PC-3 (cell line): ENCODE results near the gene AP5S1. TPM values are rescaled to one million over a fixed set of nuclear protein-coding genes. Genes with fewer than 3 reads are reported as not detected.
A peak's percentile ranks its signal among the peaks of the same experiment; 100 is the strongest.

Source experiments
- ATAC-seq: fragments of 200-7000 bp; cut with Tn5 transposase; 2 replicates; pipeline ENCODE4 v1.9.1; 2020; ENCODE audit warnings: mild to moderate bottlenecking, moderate library complexity
- BruUV-seq: library from RNA; stranded (reverse); fragments of 400-500 nt; replicated peaks from 2 replicates; lab custom pipeline; 2021; lab: Mats Ljungman, UMichigan
- CTCF ChIA-PET: fragments of 300-600 bp; sonication (Branson Sonifier 250); formaldehyde crosslinking; loops from one replicate; lab custom pipeline; 2022; ENCODE audit warnings: antibody characterized with exemption; lab: Charles Lee
- POLR2A ChIA-PET: fragments of 300-600 bp; sonication (Branson Sonifier 250); formaldehyde crosslinking; loops from one replicate; lab custom pipeline; 2022; ENCODE audit warnings: antibody characterized with exemption; ENCODE audit not compliant: unreplicated experiment; lab: Charles Lee
- DNase-seq: peaks from one replicate; pipeline ENCODE4 v3.0.0-alpha.2; 2015
- H2AFZ ChIP-seq: fragments of 300-600 bp; sonication (generic); 2 replicates; pipeline ENCODE4 v1.6.0; 2016; ENCODE audit warnings: antibody characterized with exemption, low read length
- H3F3A ChIP-seq: fragments of 300-600 bp; sonication (generic); one replicate; pipeline ENCODE4 v1.6.0; 2017; ENCODE audit warnings: antibody characterized with exemption, low read length, control low read depth, mild to moderate bottlenecking; ENCODE audit not compliant: unreplicated experiment
- H3K27ac ChIP-seq: fragments of 300-600 bp; sonication (generic); 2 replicates; pipeline ENCODE4 v1.5.1; 2016; ENCODE audit warnings: mild to moderate bottlenecking, low read length
- H3K27me3 ChIP-seq: fragments of 300-600 bp; sonication (generic); 2 replicates; pipeline ENCODE4 v1.6.1; 2016; ENCODE audit warnings: low read length, mixed read lengths
- H3K36me3 ChIP-seq: fragments of 300-600 bp; sonication (generic); 2 replicates; pipeline ENCODE4 v1.6.1; 2016; ENCODE audit warnings: low read depth, mixed run types, low read length, mixed read lengths
- H3K4me1 ChIP-seq: fragments of 300-600 bp; sonication (generic); 2 replicates; pipeline ENCODE4 v1.5.1; 2016; ENCODE audit warnings: low read length; ENCODE audit not compliant: insufficient read depth
- H3K4me2 ChIP-seq: fragments of 300-600 bp; sonication (generic); 2 replicates; pipeline ENCODE4 v1.6.0; 2016; ENCODE audit warnings: low read length
- H3K4me3 ChIP-seq: fragments of 300-600 bp; sonication (generic); 2 replicates; pipeline ENCODE4 v1.5.1; 2016; ENCODE audit warnings: mild to moderate bottlenecking, low read length, mixed read lengths
- H3K79me2 ChIP-seq: fragments of 300-600 bp; sonication (generic); 2 replicates; pipeline ENCODE4 v1.6.1; 2017; ENCODE audit warnings: low read length, mixed read lengths
- H3K9ac ChIP-seq: fragments of 300-600 bp; sonication (generic); 2 replicates; pipeline ENCODE4 v1.6.0; 2016; ENCODE audit warnings: mild to moderate bottlenecking, low read length
- H3K9me2 ChIP-seq: fragments of 300-600 bp; sonication (generic); replicated peaks from 2 replicates; pipeline ENCODE4 v1.6.1; 2016; ENCODE audit warnings: mixed run types, low read length, mixed read lengths
- H3K9me3 ChIP-seq: fragments of 300-600 bp; sonication (generic); 2 replicates; pipeline ENCODE4 v1.6.1; 2016; ENCODE audit warnings: low read length, mixed read lengths
- H4K20me1 ChIP-seq: fragments of 300-600 bp; sonication (generic); 2 replicates; pipeline ENCODE4 v1.6.1; 2016; ENCODE audit warnings: low read length, mixed read lengths
- EZH2 ChIP-seq: fragments of 300-600 bp; sonication (generic); IDR thresholded peaks from one replicate; pipeline ENCODE4 v1.6.1; 2017; ENCODE audit warnings: antibody characterized with exemption, mild to moderate bottlenecking, low read length; ENCODE audit not compliant: unreplicated experiment
- EZH2phosphoT487 ChIP-seq: fragments of 300-600 bp; sonication (generic); IDR thresholded peaks from 2 replicates; pipeline ENCODE4 v1.6.1; 2018; ENCODE audit warnings: mild to moderate bottlenecking, antibody characterized with exemption, low read length, borderline replicate concordance
- intact Hi-C: fragments of 100-400 bp; cut with micrococcal nuclease; formaldehyde crosslinking; loops from 2 replicates; pipeline ENCODE4 v1.9.0; 2023
- total RNA-seq: library from RNA; depleted of rRNA; stranded (reverse); fragments of >200 nt; gene quantifications from 2 replicates; pipeline ENCODE4 v1.2.3, GENCODE V29; 2014
- TF ChIP-seq, protein P1 (sequence below): fragments of 300-600 bp; sonication (generic); conservative IDR thresholded peaks from 2 replicates; pipeline ENCODE4 v1.5.1; 2017; ENCODE audit warnings: antibody characterized with exemption, low read depth, mild to moderate bottlenecking, low read length

Gene AP5S1
- total RNA-seq, 1 experiment from 2014 or later, result 31.4 TPM

GRCh38 chr20:3783068-3783489 lies 37.3 kb upstream of the AP5S1 start:
- no peak for TF ChIP-seq EZH2
- TF ChIP-seq, protein P1, sequence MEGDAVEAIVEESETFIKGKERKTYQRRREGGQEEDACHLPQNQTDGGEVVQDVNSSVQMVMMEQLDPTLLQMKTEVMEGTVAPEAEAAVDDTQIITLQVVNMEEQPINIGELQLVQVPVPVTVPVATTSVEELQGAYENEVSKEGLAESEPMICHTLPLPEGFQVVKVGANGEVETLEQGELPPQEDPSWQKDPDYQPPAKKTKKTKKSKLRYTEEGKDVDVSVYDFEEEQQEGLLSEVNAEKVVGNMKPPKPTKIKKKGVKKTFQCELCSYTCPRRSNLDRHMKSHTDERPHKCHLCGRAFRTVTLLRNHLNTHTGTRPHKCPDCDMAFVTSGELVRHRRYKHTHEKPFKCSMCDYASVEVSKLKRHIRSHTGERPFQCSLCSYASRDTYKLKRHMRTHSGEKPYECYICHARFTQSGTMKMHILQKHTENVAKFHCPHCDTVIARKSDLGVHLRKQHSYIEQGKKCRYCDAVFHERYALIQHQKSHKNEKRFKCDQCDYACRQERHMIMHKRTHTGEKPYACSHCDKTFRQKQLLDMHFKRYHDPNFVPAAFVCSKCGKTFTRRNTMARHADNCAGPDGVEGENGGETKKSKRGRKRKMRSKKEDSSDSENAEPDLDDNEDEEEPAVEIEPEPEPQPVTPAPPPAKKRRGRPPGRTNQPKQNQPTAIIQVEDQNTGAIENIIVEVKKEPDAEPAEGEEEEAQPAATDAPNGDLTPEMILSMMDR, result no peak
- no peak for TF ChIP-seq EZH2phosphoT487
- Histone ChIP-seq H3K4me2 (peak overlapping the region; percentile 98), H3K27me3 (no peaks in the 10 kb centered on the region), H3K9me2 (no peaks in the 10 kb centered on the region), H3K36me3 (0 out of 2 replicates have a peak, but pooled peaks cover 3% of the 10 kb centered on the region), H3K9me3 (no peaks in the 10 kb centered on the region), H3K4me3 (0 out of 2 replicates have a peak overlapping the region, but pooled peaks have one; percentile 12), H3K27ac (no peak overlapping the region), H4K20me1 (peaks cover 28% of the 10 kb centered on the region), H3F3A (peaks cover 12% of the 10 kb centered on the region), H3K9ac (no peak overlapping the region), H3K4me1 (peaks cover 34% of the 10 kb centered on the region), H3K79me2 (peaks cover 40% of the 10 kb centered on the region), H2AFZ (no peak overlapping the region)
- DNase-seq (peak; percentile 39), ATAC-seq (no peak)
- POLR2A ChIA-PET, result no interaction called here
- no TSS peak for BruUV-seq
- intact Hi-C loops, result no loop called here
- CTCF ChIA-PET, result no interaction called here

- Histone ChIP-seq H3K79me2 (peaks cover 40% of the 10 kb centered on the region), H3K4me2 (peak overlapping the region; percentile 98), H3K9ac (no peak overlapping the region), H3K9me2 (no peaks in the 10 kb centered on the region), H3F3A (peaks cover 12% of the 10 kb centered on the region), H2AFZ (no peak overlapping the region), H3K4me1 (peaks cover 39% of the 10 kb centered on the region), H3K9me3 (no peaks in the 10 kb centered on the region), H3K27ac (no peak overlapping the region), H3K36me3 (0 out of 2 replicates have a peak, but pooled peaks cover 3% of the 10 kb centered on the region), H4K20me1 (peaks cover 28% of the 10 kb centered on the region), H3K4me3 (peak overlapping the region; percentile 12; the same call in 1 of the 2 replicates), H3K27me3 (no peaks in the 10 kb centered on the region)
- DNase-seq, result no peak
- BruUV-seq, result no TSS peak
- ChIA-PET POLR2A (no interaction called here), CTCF (interaction anchor here (0.6 kb wide), 1 partner anchor 28 kb away, joined by 3 read pairs; no protein-coding TSS in a partner anchor)
- TF ChIP-seq, protein P1, result 0 out of 2 replicates have a peak, but pooled peaks have one; percentile 1
- no peak for TF ChIP-seq EZH2
- intact Hi-C loops, result no loop called here
- no peak for ATAC-seq
These were observed 36.7 kb upstream of the AP5S1 start for GRCh38 chr20:3783511-3784195.
